NCI-H345 treated with DMSO at 0.1 percent for 48 hours (cell line): ENCODE data around the gene CPOX.
"Not testable (repeated sequence)": the region's sequence is repeated elsewhere in the genome, so short reads cannot be mapped to it uniquely, and the experiment has no call there.

ENCODE experiments used
- DNase-seq: peaks from one replicate; lab custom pipeline; 2025; ENCODE audit not compliant: unreplicated experiment; lab: John Stamatoyannopoulos, UW

Gene CPOX

DNA sequence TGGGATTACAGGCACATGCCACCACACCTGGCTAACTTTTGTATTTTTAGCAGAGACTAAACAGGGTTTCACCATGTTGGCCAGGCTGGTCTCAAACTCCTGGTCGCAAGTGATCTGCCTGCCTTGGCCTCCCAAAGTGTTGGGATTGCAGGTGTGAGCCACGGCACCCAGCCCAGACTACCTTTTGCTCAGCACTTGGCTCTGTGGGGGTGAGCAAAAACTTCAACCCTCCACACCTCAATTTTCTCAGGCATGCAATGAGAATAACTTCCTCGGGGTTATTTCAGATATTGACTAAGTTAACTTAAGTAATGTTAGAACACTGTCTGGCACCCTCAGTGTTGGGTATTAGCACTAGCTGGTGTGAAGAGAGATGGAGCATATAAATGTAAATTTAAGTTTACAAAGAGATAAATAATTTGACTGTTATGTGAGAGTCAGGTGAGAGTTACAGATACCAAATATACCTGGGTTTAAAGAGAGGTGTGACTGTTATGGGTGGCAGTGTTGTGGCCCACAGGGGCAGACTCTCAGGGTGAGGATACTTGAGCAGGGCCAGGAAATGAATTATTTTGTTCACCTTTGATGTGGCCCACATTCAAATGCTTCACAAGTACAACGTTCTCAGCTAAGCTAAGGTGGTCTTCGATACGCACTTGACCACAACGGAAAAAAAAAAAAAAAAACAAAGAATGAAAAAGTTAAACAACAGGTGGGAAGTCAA is 29.0 kb downstream of the CPOX start:
- DNase-seq, result no peak

- DNase-seq, result no peak
These were observed 29.6 kb downstream of the CPOX start for GRCh38 chr3:98563661-98564281.

- no peak for DNase-seq
These were observed 31.5 kb downstream of the CPOX start for GRCh38 chr3:98561727-98562521.

- no peak for DNase-seq
These were observed 32.5 kb downstream of the CPOX start for GRCh38 chr3:98560911-98561310.

GRCh38 chr3:98559769-98560168 is 33.6 kb downstream of the CPOX start:
- DNase-seq, result not testable (repeated sequence)

DNA sequence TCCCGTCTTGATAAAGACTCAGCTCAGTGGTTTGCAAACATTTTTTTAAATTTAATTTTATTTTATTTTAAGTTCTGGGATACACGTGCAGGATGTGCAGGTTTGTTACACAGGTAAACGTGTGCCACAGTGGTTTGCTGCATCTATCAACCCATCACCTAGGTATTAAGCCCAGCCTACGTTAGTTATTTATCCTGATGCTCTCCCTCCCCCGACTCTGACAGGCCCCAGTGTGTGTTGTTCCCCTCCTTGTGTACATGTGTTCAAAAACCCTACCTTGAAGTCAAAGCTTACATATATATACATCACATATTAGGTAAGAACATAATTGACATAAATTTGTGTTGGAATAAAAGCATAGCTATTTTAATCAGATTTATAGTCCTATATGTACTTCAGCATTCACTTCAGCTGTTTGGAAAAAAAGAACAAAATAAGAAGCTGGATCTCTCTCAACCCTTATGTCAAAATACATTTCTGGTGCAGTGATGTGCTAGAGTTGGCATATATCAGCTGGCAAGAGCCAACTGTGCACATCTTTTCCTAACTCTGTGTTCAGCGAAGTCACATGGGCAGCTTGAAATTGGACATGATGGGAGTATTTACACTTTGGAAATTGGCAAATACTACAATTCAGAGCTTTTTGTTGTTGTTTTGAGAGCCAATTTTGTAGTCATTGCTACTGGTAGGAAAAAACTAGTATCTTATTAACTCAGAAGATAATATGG is 35.1 kb downstream of the CPOX start:
- DNase-seq, result no peak

DNA sequence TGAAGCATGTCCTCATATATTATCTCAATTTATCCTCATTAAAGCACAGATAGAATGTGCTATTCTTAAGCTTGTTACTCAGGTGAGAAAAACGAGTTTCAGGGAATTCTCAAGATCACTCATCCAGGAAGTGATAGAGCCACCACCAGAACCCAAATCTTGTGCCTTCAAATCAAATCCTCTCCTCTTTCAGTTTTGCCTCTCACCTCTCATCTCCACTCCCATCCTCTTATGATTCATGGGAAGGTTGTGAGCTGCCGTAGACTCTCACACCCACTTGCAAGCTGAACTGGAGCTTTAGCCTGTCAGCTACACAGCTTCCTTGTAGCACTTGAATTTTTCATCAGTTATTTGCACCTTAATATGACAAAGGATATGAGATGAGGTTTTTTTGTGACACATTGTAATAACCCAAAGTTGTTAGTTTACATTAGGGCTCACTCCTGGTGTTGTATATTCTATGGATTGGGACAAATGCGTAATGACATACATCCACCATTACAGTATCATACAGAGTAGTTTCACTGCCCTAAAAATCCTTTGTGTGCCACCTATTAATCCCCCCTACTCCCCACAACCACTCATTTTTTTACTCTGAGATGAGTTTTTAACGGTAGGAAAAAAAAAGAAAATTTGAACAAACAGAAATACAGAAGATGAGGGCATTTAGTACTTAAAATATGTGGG is 35.9 kb downstream of the CPOX start:
- no peak for DNase-seq

DNA sequence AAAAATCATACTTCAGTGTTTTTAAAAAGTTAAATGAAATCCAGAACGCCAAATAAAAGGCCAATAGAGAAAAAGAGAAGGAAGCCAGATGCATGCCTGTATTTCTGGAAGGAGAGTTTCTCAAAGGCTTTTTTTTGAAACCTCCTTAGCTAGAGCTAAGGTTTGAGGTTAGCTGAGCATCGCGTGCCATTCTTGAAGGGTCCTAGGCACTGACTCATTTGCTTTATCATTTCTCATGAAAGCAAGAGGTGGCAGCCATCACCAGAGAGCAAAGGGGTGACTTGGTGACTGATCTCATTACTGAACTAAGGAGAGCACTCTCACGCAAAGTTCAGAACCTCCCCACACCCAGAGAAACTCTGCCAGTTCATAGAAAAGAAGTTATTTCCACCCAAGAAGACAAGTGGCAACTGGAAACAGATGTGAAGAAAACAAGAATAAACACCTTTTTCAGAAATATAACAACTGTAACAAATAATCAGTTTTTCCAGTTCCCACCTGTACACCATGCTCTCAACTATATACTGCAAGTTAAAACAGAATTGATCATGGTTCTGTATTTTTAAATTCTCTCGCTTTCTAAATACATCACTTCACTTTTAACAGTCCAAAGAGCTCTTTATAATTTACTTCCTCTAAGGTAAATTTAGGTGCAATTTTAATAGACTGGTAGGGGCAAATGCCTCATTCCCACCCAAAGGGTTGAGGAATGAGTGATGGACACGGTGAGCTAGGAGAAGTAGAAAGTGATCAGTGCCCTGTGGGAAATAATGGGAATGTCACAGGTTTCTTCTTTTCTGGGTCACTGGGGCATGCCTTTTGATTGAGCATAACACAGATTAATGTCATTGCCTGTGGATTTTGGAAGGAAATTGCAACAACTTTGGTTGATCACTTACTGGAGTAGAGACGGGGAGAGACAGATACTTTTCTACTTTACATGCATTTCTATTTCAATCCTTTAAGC is 37.0 kb downstream of the CPOX start:
- no peak for DNase-seq

- no peak for DNase-seq
These were observed 38.4 kb downstream of the CPOX start for GRCh38 chr3:98555025-98555379.

- no peak for DNase-seq
These were observed 38.8 kb downstream of the CPOX start for GRCh38 chr3:98554580-98554979.

- no peak for DNase-seq
These were observed 39.7 kb downstream of the CPOX start for GRCh38 chr3:98553753-98554152.

DNA sequence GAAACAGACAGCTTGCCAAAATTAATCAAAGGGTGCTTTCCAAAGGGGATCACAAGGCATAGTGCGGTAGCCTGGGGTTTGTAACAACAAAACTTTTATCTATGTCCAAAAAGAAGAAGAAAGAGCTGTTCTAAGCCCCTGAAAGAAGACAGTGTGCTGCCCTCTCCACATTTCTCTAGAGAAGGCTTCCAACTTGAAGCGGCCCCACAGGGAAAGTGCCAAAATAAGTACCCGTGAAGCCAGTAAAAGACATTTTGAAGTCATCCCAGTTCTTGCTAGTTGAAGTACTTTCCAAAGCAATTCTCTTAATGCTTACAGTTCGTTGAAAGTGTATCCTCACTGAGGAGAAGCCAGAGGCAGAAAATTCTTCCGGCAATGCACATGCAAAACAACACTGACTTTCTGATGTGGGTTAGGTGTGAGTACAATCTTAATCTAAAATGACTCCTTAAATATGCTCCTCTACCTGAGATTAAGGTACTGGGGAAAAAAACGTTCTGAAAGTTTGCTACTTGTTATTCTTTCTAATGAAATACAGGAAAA is 40.3 kb downstream of the CPOX start:
- DNase-seq, result no peak

GRCh38 chr3:98552232-98553020 is 41.0 kb downstream of the CPOX start:
- DNase-seq, result no peak

DNA sequence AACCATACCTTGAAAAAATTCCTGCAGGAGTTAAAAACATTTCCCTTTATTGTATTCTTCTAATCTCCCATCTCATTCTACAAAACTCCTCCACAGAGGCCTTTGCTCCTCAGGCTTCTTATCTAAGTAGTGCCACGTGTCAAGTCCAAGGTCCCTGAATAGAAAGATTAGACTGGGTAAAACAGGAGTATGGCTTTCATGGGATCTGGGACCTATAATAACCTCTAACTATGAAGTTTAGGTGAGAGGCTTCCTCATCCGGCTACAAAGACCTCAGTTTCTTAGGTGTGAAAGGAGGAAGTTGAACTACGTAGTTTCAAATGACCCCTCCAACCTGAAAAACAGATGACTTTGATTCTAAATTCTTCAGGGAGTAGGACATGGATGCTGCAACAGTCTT is 41.7 kb downstream of the CPOX start:
- no peak for DNase-seq

DNA sequence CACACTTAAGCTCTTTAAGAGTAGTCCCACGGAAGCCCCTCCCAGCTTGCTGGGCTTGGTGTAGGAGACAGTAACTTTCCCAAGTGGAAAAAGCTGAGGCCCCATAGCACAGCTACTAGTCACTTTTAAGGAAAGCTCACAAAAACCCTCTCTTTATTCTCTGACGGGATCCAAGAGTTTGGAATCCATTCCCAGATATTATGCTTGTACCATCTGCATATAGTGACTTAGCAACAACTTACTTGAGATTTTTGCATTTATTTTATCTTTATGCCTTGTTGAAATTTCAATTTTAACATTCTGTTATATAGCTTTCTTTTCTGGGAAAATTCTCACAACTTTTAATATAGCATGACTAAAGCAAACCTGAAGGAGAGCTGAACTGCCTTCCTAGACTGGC is 42.2 kb downstream of the CPOX start:
- no peak for DNase-seq

DNA sequence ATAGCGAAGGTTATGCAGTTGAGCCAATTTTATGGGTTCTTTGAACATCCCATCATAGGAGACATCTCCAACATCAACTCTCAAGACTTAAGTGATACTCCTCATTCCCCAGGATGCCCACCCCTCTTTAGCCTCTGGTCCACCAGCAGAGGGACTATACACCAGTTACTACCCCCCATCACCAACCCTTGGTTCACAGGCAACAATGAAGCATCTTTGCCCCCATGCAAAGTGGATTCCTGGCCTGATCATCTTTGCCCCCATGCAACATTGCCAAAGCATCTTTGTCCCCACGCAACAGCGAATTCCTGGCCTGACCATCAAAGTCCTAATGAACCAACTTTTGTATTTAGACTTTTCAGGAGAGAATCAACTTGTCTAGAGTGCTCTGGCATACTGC is 42.6 kb downstream of the CPOX start:
- DNase-seq, result no peak

GRCh38 chr3:98548544-98548943 is 44.9 kb downstream of the CPOX start:
- no peak for DNase-seq

DNA sequence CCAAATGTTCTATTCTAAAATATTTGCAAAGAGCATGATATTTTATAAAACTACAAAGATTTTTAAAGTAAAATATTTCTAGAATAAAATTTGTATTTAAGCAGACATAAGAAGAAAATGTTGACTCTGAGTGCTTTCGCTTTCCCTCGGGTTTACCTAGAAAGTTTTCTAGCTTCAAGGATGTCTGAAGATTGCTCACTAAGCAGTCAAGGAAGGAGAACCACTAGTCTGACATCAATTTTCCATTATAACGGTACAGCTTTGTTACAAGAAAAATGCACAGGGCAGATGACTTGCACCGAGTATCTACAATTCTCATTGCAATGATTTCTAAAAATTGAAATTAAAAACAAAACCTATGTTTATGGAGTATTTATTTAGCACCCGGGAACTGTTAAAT is 47.5 kb downstream of the CPOX start:
- no peak for DNase-seq

DNA sequence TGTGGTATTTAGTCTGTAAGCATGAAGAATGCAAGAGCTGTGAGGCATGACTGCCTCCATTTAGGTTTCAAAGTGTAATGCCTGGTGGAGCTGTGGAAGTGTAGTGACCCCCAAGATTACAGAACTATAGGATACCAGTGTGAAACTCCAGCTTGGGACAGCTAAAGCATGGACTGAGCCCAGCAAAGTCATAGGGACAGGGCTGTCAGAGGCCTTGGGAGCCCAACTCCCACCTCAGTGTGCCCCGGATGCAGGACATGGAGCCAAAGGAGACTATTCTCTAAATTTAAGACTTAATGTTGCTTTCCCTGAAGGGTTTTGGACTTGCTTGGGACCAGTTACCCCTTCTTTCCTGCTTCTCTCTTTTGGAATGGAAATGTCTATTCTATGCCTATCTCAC is 50.8 kb downstream of the CPOX start:
- DNase-seq, result no peak
